PFSK-1 (cell line): ENCODE measurements around the gene RCAN3.

ENCODE experiments used
- POLR2AphosphoS5 ChIP-seq: IDR thresholded peaks from 2 replicates; pipeline ENCODE4 v1.6.1; 2012; ENCODE audit warnings: low read depth, mild to moderate bottlenecking, control low read depth, low read length, moderate library complexity
- SIN3A ChIP-seq: IDR thresholded peaks from 2 replicates; pipeline ENCODE4 v1.6.1; 2012; ENCODE audit warnings: mild to moderate bottlenecking, low read length, moderate library complexity, borderline replicate concordance; ENCODE audit not compliant: insufficient read depth
- TAF1 ChIP-seq: IDR thresholded peaks from 2 replicates; pipeline ENCODE4 v1.6.1; 2012; ENCODE audit warnings: low read length, control low read depth, borderline replicate concordance; ENCODE audit not compliant: insufficient read depth
- TF ChIP-seq, protein P1 (sequence below), 2 experiments: IDR thresholded peaks; 2 replicates each; pipeline versions ENCODE4 v1.6.1 to v1.8.0; 2011 to 2012; ENCODE audit warnings: low read depth in 2 of 2, low read length in 2 of 2, control low read depth in 1 of 2, inconsistent platforms in 1 of 2, mild to moderate bottlenecking in 1 of 2, moderate library complexity in 1 of 2; ENCODE audit not compliant: insufficient read depth in 1 of 2

GRCh38 chr1:24481843-24482610, 20.6 kb upstream of the RCAN3 start:
- TF ChIP-seq POLR2AphosphoS5 (no peak), SIN3A (no peak), TAF1 (no peak)
- TF ChIP-seq, protein P1, sequence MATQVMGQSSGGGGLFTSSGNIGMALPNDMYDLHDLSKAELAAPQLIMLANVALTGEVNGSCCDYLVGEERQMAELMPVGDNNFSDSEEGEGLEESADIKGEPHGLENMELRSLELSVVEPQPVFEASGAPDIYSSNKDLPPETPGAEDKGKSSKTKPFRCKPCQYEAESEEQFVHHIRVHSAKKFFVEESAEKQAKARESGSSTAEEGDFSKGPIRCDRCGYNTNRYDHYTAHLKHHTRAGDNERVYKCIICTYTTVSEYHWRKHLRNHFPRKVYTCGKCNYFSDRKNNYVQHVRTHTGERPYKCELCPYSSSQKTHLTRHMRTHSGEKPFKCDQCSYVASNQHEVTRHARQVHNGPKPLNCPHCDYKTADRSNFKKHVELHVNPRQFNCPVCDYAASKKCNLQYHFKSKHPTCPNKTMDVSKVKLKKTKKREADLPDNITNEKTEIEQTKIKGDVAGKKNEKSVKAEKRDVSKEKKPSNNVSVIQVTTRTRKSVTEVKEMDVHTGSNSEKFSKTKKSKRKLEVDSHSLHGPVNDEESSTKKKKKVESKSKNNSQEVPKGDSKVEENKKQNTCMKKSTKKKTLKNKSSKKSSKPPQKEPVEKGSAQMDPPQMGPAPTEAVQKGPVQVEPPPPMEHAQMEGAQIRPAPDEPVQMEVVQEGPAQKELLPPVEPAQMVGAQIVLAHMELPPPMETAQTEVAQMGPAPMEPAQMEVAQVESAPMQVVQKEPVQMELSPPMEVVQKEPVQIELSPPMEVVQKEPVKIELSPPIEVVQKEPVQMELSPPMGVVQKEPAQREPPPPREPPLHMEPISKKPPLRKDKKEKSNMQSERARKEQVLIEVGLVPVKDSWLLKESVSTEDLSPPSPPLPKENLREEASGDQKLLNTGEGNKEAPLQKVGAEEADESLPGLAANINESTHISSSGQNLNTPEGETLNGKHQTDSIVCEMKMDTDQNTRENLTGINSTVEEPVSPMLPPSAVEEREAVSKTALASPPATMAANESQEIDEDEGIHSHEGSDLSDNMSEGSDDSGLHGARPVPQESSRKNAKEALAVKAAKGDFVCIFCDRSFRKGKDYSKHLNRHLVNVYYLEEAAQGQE (IDR thresholded peaks at IDR 0.05; ENCODE audit: insufficient read depth in 1 of 2, low read depth in 2 of 2, low read length in 2 of 2), result no peak
